IMR-90 (cell line): Measurements from ENCODE around the gene FHDC1. TPM values are rescaled to one million over a fixed set of nuclear protein-coding genes. Genes with fewer than 3 reads are reported as not detected.

Experiments used
- ATAC-seq: fragments of 200-7000 bp; cut with Tn5 transposase; 2 replicates; pipeline ENCODE4 v1.9.1; 2020; ENCODE audit warnings: low read depth, mild to moderate bottlenecking, moderate library complexity
- BruUV-seq: library from RNA; stranded (reverse); fragments of 400-500 nt; replicated peaks from 2 replicates; lab custom pipeline; 2021; lab: Mats Ljungman, UMichigan
- CTCF ChIA-PET: fragments of 300-600 bp; formaldehyde crosslinking; extraction: SDS; loops from one replicate; lab custom pipeline; 2021; ENCODE audit warnings: antibody characterized with exemption; lab: Yijun Ruan, JAX
- POLR2A ChIA-PET: fragments of 300-600 bp; sonication (Branson Sonifier 250); formaldehyde crosslinking; loops from one replicate; lab custom pipeline; 2022; ENCODE audit warnings: antibody characterized with exemption; ENCODE audit not compliant: unreplicated experiment; lab: Charles Lee
- DNase-seq: peaks from one replicate; pipeline ENCODE4 v3.0.0; 2013
- H2AFZ ChIP-seq: replicated peaks from 2 replicates; pipeline ENCODE3; 2013; ENCODE audit warnings: low read length, mild to moderate bottlenecking; ENCODE audit not compliant: poor library complexity
- H2AK5ac ChIP-seq: 2 replicates; pipeline ENCODE4 v1.6.1; 2013; ENCODE audit warnings: low read depth, low read length, inconsistent platforms
- H2AK9ac ChIP-seq: replicated peaks from 2 replicates; pipeline ENCODE3; 2013; ENCODE audit warnings: mild to moderate bottlenecking, low read depth, low read length, moderate library complexity; ENCODE audit not compliant: poor library complexity
- H2BK120ac ChIP-seq: 2 replicates; pipeline ENCODE4 v1.6.1; 2013; ENCODE audit warnings: low read depth, low read length, inconsistent platforms
- H2BK15ac ChIP-seq: 3 replicates; pipeline ENCODE4 v1.6.1; 2013; ENCODE audit warnings: low read depth, low read length, inconsistent platforms
- H2BK20ac ChIP-seq: 2 replicates; pipeline ENCODE4 v1.6.1; 2013; ENCODE audit warnings: low read depth, mild to moderate bottlenecking, inconsistent platforms, low read length, moderate library complexity
- H2BK5ac ChIP-seq: 2 replicates; pipeline ENCODE4 v1.6.1; 2013; ENCODE audit warnings: mild to moderate bottlenecking, low read depth, low read length, inconsistent platforms; ENCODE audit not compliant: poor library complexity, severe bottlenecking
- H3K14ac ChIP-seq: replicated peaks from 2 replicates; pipeline ENCODE4 v1.6.1; 2013; ENCODE audit warnings: low read depth, low read length, inconsistent platforms
- H3K18ac ChIP-seq: 2 replicates; pipeline ENCODE4 v1.6.1; 2013; ENCODE audit warnings: low read depth, low read length, control low read depth
- H3K23ac ChIP-seq: 2 replicates; pipeline ENCODE4 v1.6.1; 2013; ENCODE audit warnings: low read depth, low read length, inconsistent platforms
- H3K27ac ChIP-seq: 2 replicates; pipeline ENCODE4 v1.5.1; 2013; ENCODE audit warnings: mild to moderate bottlenecking, control low read depth, low read length; ENCODE audit not compliant: insufficient read depth
- H3K27me3 ChIP-seq: 2 replicates; pipeline ENCODE4 v1.6.1; 2013; ENCODE audit warnings: low read length; ENCODE audit not compliant: control insufficient read depth, insufficient read depth
- H3K36me3 ChIP-seq: 2 replicates; pipeline ENCODE4 v1.6.1; 2013; ENCODE audit warnings: low read length, mixed read lengths; ENCODE audit not compliant: control insufficient read depth, insufficient read depth
- H3K4ac ChIP-seq: 2 replicates; pipeline ENCODE4 v1.6.1; 2013; ENCODE audit warnings: low read depth, low read length, inconsistent platforms
- H3K4me1 ChIP-seq: 2 replicates; pipeline ENCODE4 v1.6.1; 2013; ENCODE audit warnings: low read length, mixed read lengths; ENCODE audit not compliant: control insufficient read depth, insufficient read depth
- H3K4me2 ChIP-seq: 2 replicates; pipeline ENCODE4 v1.6.1; 2013; ENCODE audit warnings: low read depth, mild to moderate bottlenecking, control low read depth, low read length, moderate library complexity
- H3K4me3 ChIP-seq: 2 replicates; pipeline ENCODE4 v1.5.1; 2013; ENCODE audit warnings: low read depth, mild to moderate bottlenecking, control low read depth, low read length, moderate library complexity; ENCODE audit not compliant: insufficient read depth
- H3K56ac ChIP-seq: 2 replicates; pipeline ENCODE4 v1.6.1; 2013; ENCODE audit warnings: low read length, inconsistent platforms; ENCODE audit not compliant: insufficient read depth; ENCODE audit errors: extremely low read depth
- H3K79me1 ChIP-seq, 2 experiments: 2 replicates each; pipeline ENCODE4 v1.6.1; 2013; ENCODE audit warnings: low read length in 2 of 2, inconsistent platforms in 1 of 2, low read depth in 1 of 2
- H3K9ac ChIP-seq: 2 replicates; pipeline ENCODE4 v1.6.1; 2013; ENCODE audit warnings: low read depth, low read length, control low read depth
- H3K9me1 ChIP-seq: 2 replicates; pipeline ENCODE4 v1.6.1; 2013; ENCODE audit warnings: low read length, inconsistent platforms; ENCODE audit not compliant: insufficient read depth
- H3K9me3 ChIP-seq: 2 replicates; pipeline ENCODE4 v1.6.1; 2013; ENCODE audit warnings: low read length; ENCODE audit not compliant: control insufficient read depth, insufficient read depth
- H4K20me1 ChIP-seq: 2 replicates; pipeline ENCODE4 v1.6.1; 2013; ENCODE audit warnings: low read length, inconsistent platforms; ENCODE audit not compliant: insufficient read depth
- H4K5ac ChIP-seq: 2 replicates; pipeline ENCODE4 v1.6.1; 2013; ENCODE audit warnings: mild to moderate bottlenecking, low read depth, low read length, control low read depth
- H4K8ac ChIP-seq, 2 experiments: 2 replicates each; pipeline ENCODE4 v1.6.1; 2013; ENCODE audit warnings: low read depth in 2 of 2, low read length in 2 of 2, control low read depth in 1 of 2, inconsistent platforms in 1 of 2
- H4K91ac ChIP-seq: 2 replicates; pipeline ENCODE4 v1.6.1; 2013; ENCODE audit warnings: low read depth, low read length, inconsistent platforms; ENCODE audit not compliant: insufficient read depth
- MAFK ChIP-seq: IDR thresholded peaks from 2 replicates; pipeline ENCODE4 v1.6.1; 2012; ENCODE audit warnings: low read depth, low read length, improper control_type of control experiment
- MAZ ChIP-seq: IDR thresholded peaks from 2 replicates; pipeline ENCODE4 v1.6.1; 2012; ENCODE audit warnings: low read depth, mild to moderate bottlenecking, low read length, improper control_type of control experiment, moderate library complexity, borderline replicate concordance
- MXI1 ChIP-seq: IDR thresholded peaks from 2 replicates; pipeline ENCODE4 v1.6.1; 2012; ENCODE audit warnings: low read depth, mild to moderate bottlenecking, low read length, moderate library complexity, borderline replicate concordance
- POLR2A ChIP-seq: IDR thresholded peaks from 2 replicates; pipeline ENCODE4 v1.6.1; 2012; ENCODE audit warnings: mild to moderate bottlenecking, low read depth, low read length
- RCOR1 ChIP-seq: IDR thresholded peaks from 2 replicates; pipeline ENCODE4 v1.6.1; 2012; ENCODE audit warnings: mild to moderate bottlenecking, low read length, improper control_type of control experiment; ENCODE audit not compliant: insufficient replicate concordance
- USF2 ChIP-seq: fragments of 150-350 bp; IDR thresholded peaks from 2 replicates; pipeline ENCODE4 v1.6.1; 2017; ENCODE audit warnings: mild to moderate bottlenecking, antibody characterized with exemption, low read length, low read depth
- dilution Hi-C: fragments of 300-500 bp; cut with HindIII; formaldehyde crosslinking; loops from one replicate; pipeline ENCODE4 v1.14.3; 2018; ENCODE audit warnings: low sequenced_read_pairs; ENCODE audit not compliant: unreplicated experiment
- in situ Hi-C: fragments of 300-500 bp; cut with MboI; formaldehyde crosslinking; loops from 3 replicates; pipeline ENCODE4 v1.14.3; 2019; ENCODE audit warnings: low sequenced_read_pairs, inconsistent platforms, mixed read lengths
- intact Hi-C: fragments of 100-400 bp; cut with micrococcal nuclease; formaldehyde crosslinking; loops from 2 replicates; pipeline ENCODE4 v1.10.0; 2022
- polyA plus RNA-seq, 3 experiments: library from polyadenylated mRNA; depleted of rRNA; stranded (reverse); fragments of >200 nt; gene quantifications; 2 replicates each; pipeline ENCODE4 v1.2.3, GENCODE V29; 2012; ENCODE audit warnings: low replicate concordance in 1 of 3
- total RNA-seq: library from RNA; depleted of rRNA; stranded (reverse); fragments of >200 nt; gene quantifications from 2 replicates; pipeline ENCODE4 v1.2.3, GENCODE V29; 2012

FHDC1 gene
- total and polyA plus RNA-seq, 2 of the 4 experiments (the other 2 are of a cell fraction) = under 0.01 to 0.09 TPM

GRCh38 chr4:153014460-153014859 is 78.3 kb downstream of the FHDC1 start:
- no TSS peak for BruUV-seq
- DNase-seq (peak; percentile 8), ATAC-seq (peak; percentile 75)
- H4K5ac ChIP-seq = no peak overlapping the region
- ChIA-PET CTCF (no interaction called here), POLR2A (no interaction called here)
- no peak overlapping the region for H4K8ac ChIP-seq
- no peak overlapping the region for H2AK9ac ChIP-seq
- no peak overlapping the region for H3K4me3 ChIP-seq
- H3K9me1 ChIP-seq = no peaks in the 10 kb centered on the region
- no peak overlapping the region for H3K14ac ChIP-seq
- H4K20me1 ChIP-seq = no peaks in the 10 kb centered on the region
- intact Hi-C loops (no loop called here), in situ Hi-C loops (no loop called here), dilution Hi-C loops (no loop called here)
- no peak overlapping the region for H3K56ac ChIP-seq
- H3K79me1 ChIP-seq = no peaks in the 10 kb centered on the region
- no peak overlapping the region for H3K18ac ChIP-seq
- H2AK5ac ChIP-seq = no peak overlapping the region
- no peak overlapping the region for H2BK20ac ChIP-seq
- H2BK120ac ChIP-seq = no peak overlapping the region
- peaks cover 5% of the 10 kb centered on the region; the same call in 1 of the 2 replicates for H3K27me3 ChIP-seq
- H3K4ac ChIP-seq = no peak overlapping the region
- H2AFZ ChIP-seq = no peak overlapping the region
- no peaks in the 10 kb centered on the region for H3K4me1 ChIP-seq
- H3K9me3 ChIP-seq = no peaks in the 10 kb centered on the region
- no peak overlapping the region for H4K91ac ChIP-seq
- H3K23ac ChIP-seq = no peak overlapping the region
- no peak overlapping the region for H3K27ac ChIP-seq
- H2BK15ac ChIP-seq = no peak overlapping the region
- TF ChIP-seq USF2 = no peak
- no peak for TF ChIP-seq MXI1
- TF ChIP-seq MAZ = no peak
- no peak for TF ChIP-seq RCOR1
- TF ChIP-seq MAFK = no peak
- TF ChIP-seq POLR2A = no peak
- no peak overlapping the region for H3K9ac ChIP-seq
- H3K4me2 ChIP-seq = no peak overlapping the region
- H3K36me3 ChIP-seq = no peaks in the 10 kb centered on the region
- no peak overlapping the region for H2BK5ac ChIP-seq
